Left renal pelvis (tissue), 4 donors: ENCODE data around the gene HOXD4. TPM values are rescaled to one million over a fixed set of nuclear protein-coding genes. Genes with fewer than 3 reads are reported as not detected.
A peak's percentile ranks its signal among the peaks of the same experiment; 100 is the strongest.

ENCODE experiments used
- DNase-seq, 4 donors: peaks; one replicate each; pipeline ENCODE4 v3.0.0-alpha.2; 2013; ENCODE audit warnings: low read depth in 4 of 4, low spot score in 3 of 4
- polyA plus RNA-seq, 4 donors: library from polyadenylated mRNA; unstranded; fragments of 120-200 nt; gene quantifications; one replicate each; pipeline ENCODE4 v1.2.1, GENCODE V29; 2013; ENCODE audit not compliant: insufficient read length in 4 of 4

HOXD4 gene
- polyA plus RNA-seq, 4 donors: 32.9 to 66.2 (median 39.4) TPM

DNA sequence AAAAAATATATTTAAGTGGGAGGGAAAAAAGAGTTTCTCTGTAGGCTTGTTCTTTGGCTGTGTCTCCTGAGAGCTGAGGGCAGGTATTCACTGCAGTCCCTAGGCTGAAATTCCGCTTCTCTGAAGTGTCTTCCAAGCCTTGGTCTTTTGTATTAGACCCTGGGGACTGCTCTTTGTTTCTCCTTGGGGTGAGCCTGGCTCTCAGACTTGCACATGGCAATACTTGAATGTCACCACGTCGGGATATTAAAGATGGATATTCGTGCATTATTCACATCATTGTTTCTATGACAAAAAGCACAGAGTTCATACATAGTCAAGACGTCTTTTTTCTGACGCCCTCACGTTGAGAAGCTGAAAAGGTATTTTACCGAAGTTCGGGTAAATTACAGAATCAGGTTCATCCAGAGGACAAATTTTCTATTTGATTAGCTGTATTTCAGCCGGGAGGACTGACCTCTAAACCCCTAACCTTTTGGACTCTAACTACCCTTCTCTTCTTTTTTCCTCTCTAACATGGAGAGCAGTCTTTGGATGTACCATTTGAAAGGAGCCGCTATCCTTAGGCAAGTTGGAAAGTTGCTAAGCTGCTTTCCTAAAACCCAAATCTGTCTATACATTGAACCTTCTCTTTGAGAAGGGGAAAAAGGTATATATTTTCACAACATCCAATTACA, 3.4 kb downstream of the HOXD4 start:
- DNase-seq: no peak

DNA sequence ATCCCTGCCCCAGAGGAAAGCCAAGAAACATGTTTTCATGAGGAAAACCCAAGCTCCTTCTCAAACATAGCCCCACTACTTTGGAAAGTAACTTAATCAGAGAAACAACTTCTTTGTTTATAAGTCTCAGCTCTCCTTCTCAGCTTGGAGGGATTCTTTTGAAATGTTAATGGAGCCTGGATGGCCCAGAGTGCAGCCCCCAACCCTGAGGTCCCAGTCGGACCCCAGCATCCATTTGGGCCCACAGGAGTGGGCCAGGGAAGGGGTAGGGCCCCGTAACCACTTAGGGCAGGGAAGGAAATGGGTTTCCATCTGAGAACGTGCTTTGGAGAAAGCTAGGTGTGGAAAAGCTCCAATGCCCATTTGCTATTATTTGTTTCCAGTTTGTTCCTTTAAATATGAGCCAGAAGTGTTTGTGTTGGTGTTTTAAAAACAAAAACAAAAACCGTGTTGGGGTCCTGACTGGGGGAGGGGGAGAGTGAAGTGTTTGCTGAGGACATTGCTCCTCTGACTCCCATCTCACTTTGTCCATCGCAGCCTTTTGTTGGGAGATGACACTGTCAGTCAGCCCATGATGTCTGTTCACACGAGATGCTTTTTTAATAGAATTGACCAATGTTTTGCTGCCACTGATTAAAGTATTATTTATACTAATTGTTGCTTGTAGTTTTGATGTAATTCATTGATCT, 4.2 kb downstream of the HOXD4 start:
- DNase-seq: no peak

DNA sequence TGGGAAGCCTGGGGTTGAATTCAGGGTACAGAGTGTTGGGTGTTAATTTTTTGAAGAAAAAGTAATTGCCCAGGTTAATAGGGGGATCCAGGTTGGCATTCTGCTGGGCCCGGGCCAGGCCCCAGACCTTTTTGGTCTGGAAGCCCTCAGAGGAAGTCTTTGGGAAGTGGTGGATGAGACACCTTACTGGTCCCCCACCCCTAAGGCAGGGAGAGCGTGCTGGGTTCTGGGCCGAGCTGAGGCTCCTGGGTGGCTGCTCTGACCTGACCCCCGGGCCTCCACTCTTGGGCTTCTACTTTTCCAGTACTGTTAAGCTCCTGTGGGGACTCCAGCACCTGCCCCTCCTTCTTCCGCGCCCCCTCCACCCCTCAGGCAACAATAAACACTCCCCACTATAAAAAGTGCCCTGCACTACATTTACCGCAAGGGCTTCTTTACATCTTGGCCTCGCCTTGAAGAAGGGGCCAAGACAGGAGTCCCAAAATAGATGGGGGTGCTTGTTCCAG, 5.0 kb downstream of the HOXD4 start:
- DNase-seq: no peak

- no peak for DNase-seq
Observed at GRCh38 chr2:176156807-176157498, 5.6 kb downstream of the HOXD4 start, which contains the start of gene HOXD3. Gene HOXD3 (plus strand): TSS chr2:176157307. CDS start chr2:176169115, 11,808 bp downstream.

- no peak for DNase-seq
Observed at GRCh38 chr2:176157499-176158185, 6.3 kb downstream of the HOXD4 start.

- no peak for DNase-seq
Observed at GRCh38 chr2:176158186-176158591, 6.8 kb downstream of the HOXD4 start.

GRCh38 chr2:176158855-176159662, 7.7 kb downstream of the HOXD4 start:
- DNase-seq: no peak

- no peak for DNase-seq
Observed at GRCh38 chr2:176159663-176160250, 8.4 kb downstream of the HOXD4 start.

GRCh38 chr2:176160251-176160985, 9.1 kb downstream of the HOXD4 start:
- DNase-seq: no peak

DNA sequence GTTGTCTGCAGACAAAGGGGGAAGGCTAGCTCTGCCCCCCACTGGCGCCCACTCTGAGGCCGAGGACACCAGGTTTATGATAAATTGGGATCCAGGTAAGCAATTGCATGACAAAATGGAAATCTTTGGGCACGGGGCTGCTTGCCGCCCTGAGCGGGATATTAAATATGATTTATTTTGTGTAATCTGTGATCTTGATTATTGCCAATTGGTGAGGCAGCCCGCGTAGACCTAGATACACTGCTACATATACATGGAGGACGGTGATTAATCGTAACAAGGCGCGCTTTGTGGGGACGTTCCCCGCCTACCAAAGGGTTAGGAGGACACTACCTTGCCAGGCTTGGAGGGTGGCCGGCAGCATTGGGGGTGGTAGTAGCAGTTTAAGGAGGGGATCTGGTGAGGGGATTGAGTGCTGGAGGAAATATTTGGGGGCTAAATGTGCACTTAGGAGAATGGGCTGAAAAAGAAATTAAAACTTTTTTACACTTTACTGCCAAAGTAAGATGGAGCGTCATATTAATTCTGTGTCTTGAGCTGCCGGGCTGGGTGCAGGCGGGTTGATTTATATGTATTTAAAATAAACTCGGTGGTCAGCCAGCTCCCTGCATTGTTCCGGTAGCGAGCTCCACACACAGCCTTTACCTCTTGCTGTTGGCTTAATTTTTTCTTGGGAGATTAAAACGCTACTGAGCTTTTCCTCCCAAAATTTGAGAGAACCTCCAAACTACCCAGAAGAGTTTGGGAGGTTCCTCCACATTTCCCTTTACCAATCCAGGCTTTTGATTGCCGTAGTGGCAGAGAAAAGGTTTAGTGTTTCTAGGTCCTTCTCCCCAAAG, 9.9 kb downstream of the HOXD4 start:
- no peak for DNase-seq

GRCh38 chr2:176161825-176162626, 10.7 kb downstream of the HOXD4 start:
- no peak for DNase-seq

GRCh38 chr2:176162911-176163671, 11.7 kb downstream of the HOXD4 start:
- peak in 1 of 4 donors; percentile 82 for DNase-seq

- DNase-seq: no peak
Observed at GRCh38 chr2:176163672-176164056, 12.3 kb downstream of the HOXD4 start.

DNA sequence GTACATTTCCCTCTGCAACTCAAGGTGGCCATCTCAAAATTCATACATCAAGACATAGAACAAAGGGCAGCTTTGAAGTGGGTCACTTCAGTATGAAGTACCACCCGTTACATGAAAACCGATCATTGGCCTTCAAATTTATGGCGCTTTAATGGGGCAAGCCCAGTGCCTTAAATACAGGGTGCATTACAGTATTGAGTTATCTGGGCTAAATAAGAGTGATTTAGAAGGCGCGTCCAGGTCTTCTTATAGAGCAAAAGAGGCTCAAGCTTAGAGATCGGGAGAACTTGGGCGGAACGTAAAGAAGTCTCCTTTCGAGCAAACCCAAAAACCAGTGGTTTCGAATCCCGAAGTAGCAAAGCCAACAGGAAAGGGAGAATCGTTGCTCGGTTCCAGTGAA, 12.9 kb downstream of the HOXD4 start:
- DNase-seq: no peak

DNA sequence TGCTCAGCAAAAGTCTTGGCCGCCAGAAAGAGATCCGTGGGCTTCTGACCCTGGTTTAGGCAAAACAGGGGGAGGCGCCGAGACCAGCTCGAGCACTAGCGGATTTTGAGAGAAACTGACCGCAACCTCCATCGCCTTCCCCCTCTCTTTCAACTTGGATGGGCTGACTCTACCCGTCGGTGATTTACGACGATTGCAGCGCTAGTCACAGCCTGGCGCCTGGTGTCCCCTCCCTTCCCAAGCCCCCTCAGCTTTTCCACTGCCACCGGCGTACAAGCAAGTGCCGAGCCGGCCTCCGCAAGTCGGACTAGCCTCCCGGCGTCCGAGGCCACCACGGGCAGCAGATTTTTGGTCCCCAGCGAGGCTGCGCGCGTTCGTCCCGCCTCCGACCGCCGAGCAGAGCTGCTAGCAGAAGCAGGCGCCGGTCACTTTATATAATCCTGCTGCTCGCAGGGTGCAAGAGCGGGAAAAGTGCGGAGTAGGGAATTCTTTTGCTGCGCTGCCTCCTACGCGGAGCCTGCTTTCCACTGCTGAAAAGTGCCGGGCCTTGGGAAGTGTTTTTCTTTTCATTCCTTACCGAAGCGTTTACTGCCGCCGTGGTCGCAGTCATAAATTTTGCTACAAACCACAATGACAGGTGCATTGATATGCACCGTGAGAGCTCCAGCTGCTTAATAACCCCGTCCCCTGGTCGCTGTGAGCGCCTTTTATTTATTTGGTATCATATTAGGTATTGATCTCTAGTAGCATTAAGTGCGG, 13.4 kb downstream of the HOXD4 start:
- DNase-seq: no peak
